Heart left ventricle (tissue), 16 donors: ENCODE data around the gene CYP4F11. TPM values are rescaled to one million over a fixed set of nuclear protein-coding genes. Genes with fewer than 3 reads are reported as not detected.

Experiments
- ATAC-seq, 4 donors: fragments of 200-7000 bp; cut with Tn5 transposase; one replicate each; pipeline ENCODE4 v1.9.1; 2020 to 2022; ENCODE audit warnings: moderate library complexity in 4 of 4, mild to moderate bottlenecking in 3 of 4, moderate number of reproducible peaks in 1 of 4
- DNase-seq, 5 donors: peaks; one replicate each; pipeline ENCODE4 v3.0.0-alpha.2; 2020
- H3K27ac ChIP-seq, 12 donors: fragments of 200-600 bp; sonication (generic) in 4 of 12; one replicate each; pipeline versions ENCODE4 v1.5.0 to v1.8.0; 2016 to 2022; ENCODE audit warnings: mild to moderate bottlenecking in 2 of 12
- H3K27me3 ChIP-seq, 9 donors: fragments of 200-600 bp; sonication (generic) in 2 of 9; one replicate each; pipeline versions ENCODE4 v1.5.1 to v1.8.0; 2016 to 2022; ENCODE audit warnings: mild to moderate bottlenecking in 3 of 9
- H3K36me3 ChIP-seq, 9 donors: fragments of 200-600 bp; sonication (generic) in 2 of 9; one replicate each; pipeline versions ENCODE4 v1.5.0 to v1.8.0; 2018 to 2022; ENCODE audit warnings: mild to moderate bottlenecking in 2 of 9
- H3K4me1 ChIP-seq, 12 donors: fragments of 200-600 bp; sonication (generic) in 4 of 12; one replicate each; pipeline versions ENCODE4 v1.5.0 to v1.8.0; 2016 to 2022; ENCODE audit warnings: mild to moderate bottlenecking in 3 of 12
- H3K4me3 ChIP-seq, 12 donors: fragments of 200-600 bp; sonication (generic) in 4 of 12; one replicate each; pipeline versions ENCODE4 v1.5.0 to v1.8.0; 2017 to 2022; ENCODE audit warnings: mild to moderate bottlenecking in 9 of 12, moderate library complexity in 4 of 12
- H3K9me3 ChIP-seq, 12 donors: fragments of 200-600 bp; sonication (generic) in 4 of 12; one replicate each; pipeline versions ENCODE4 v1.5.0 to v1.8.0; 2016 to 2022; ENCODE audit warnings: mild to moderate bottlenecking in 1 of 12
- POLR2A ChIP-seq, 2 donors: fragments of 450-650 bp; IDR thresholded peaks; one replicate each; pipeline ENCODE4 v1.6.1; 2017; ENCODE audit warnings: antibody characterized with exemption in 2 of 2, mild to moderate bottlenecking in 2 of 2, moderate library complexity in 2 of 2
- WGBS, 4 donors: extraction: QIAGEN DNeasy Blood & Tissue Kit in 2 of 4; methylation state at CpG; one replicate each; pipeline versions ENCODE4 v1.1.5 to v1.1.7; 2013 to 2018; 5-methylcytosine and 5-hydroxymethylcytosine counted together
- intact Hi-C, 10 donors: fragments of 100-400 bp; cut with DNase I; formaldehyde crosslinking; loops; one replicate each; pipeline versions ENCODE4 v1.11.1 to v1.14.2; 2022
- polyA plus RNA-seq, 2 donors: library from polyadenylated mRNA; stranded (reverse); fragments of 200-250 nt; gene quantifications; one replicate each; pipeline ENCODE4 v1.2.3, GENCODE V29; 2013
- total RNA-seq, 9 donors: library from RNA; depleted of rRNA in 2 of 9; stranded (reverse); fragments of >200 nt in 2 of 9; fragmentation: NEBNext Ultra II Directional in 3 of 9; extraction: Animal tissue kit (Norgen Biotek cat#: 25700) in 3 of 9; gene quantifications; one replicate each; pipeline versions ENCODE4 v1.1.0 to v1.2.4, GENCODE V29; 2016 to 2023
- TF ChIP-seq, protein P1 (sequence below), 12 donors: fragments of 200-600 bp; sonication (generic) in 4 of 12; IDR thresholded peaks; one replicate each; pipeline versions ENCODE4 v1.5.0 to v1.8.0; 2018 to 2022; ENCODE audit warnings: antibody characterized with exemption in 12 of 12, mild to moderate bottlenecking in 5 of 12
- donor health status: ischemic (EF 13 %, LVEDD 7.1; RV severe dilation, severe dysfunction).
- donor health status: healthy with polysubstance abuse.
- donor health status: DM: no; HTN: yes; CAD: no.
- donor health status: DM: no; HTN: no; CAD: no.
- donor health status: ischemic (EF 25% LVEDD 6.9; RV normal size, moderate dysfunction).
- donor health status: ischemic (EF 25% LVEDD 5.7; RV mildly dilated, moderate dysfunction).
- donor health status: healthy.
- donor health status: DM: yes; HTN: yes; CAD: no.
- donor health status: ischemic (EF 35%, LVEDD 5.7; RV mildly dilated, moderate dysfunction).
- donor health status: nonischemic (EF 11% LVEDD 7.7; RV severe dilation, severe dysfunction).
- donor health status: DM: yes; HTN: yes; CAD: no.
- donor health status: PGD.
- donor health status: ischemic (EF 29% LVEDD 5.4; RV normal size, mild dysfunction).
- donor health status: nonischemic (EF 23%, LVEDD 6.1; RV moderate dilation, normal function).

CYP4F11 gene
- total and polyA plus RNA-seq, 11 donors: 0.07 to 1.6 (median 0.27) TPM; not detected in 4

DNA sequence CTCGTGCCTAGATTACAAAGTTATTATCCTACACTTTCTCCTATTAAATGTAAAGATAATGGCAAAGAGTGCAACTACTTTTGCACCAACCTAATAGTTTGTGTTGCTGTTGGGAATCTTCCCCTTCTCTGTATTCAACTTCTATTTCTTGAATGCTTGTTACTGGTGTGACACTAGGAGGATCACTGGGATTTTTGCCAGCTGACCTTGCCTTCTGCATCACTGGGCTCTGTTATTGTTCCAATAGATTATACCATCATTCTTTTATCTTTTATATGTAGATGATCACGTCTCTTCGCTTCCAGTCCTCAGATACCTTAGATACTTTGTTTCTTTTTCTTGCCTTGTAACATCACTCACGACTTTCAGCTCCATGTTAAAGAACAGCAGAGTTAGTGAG lies 11.0 kb upstream of the CYP4F11 start:
- H3K27me3 ChIP-seq: peaks cover 0 to 18% (median 0%) of the 10 kb centered on the region in 9 donors
- no peaks in the 10 kb centered on the region for H3K4me1 ChIP-seq
- H3K36me3 ChIP-seq: no peaks in the 10 kb centered on the region
- ATAC-seq (no peak), DNase-seq (no peak)
- no peak overlapping the region for H3K27ac ChIP-seq
- no peak for TF ChIP-seq POLR2A (IDR thresholded peaks at IDR 0.05)
- TF ChIP-seq, protein P1, sequence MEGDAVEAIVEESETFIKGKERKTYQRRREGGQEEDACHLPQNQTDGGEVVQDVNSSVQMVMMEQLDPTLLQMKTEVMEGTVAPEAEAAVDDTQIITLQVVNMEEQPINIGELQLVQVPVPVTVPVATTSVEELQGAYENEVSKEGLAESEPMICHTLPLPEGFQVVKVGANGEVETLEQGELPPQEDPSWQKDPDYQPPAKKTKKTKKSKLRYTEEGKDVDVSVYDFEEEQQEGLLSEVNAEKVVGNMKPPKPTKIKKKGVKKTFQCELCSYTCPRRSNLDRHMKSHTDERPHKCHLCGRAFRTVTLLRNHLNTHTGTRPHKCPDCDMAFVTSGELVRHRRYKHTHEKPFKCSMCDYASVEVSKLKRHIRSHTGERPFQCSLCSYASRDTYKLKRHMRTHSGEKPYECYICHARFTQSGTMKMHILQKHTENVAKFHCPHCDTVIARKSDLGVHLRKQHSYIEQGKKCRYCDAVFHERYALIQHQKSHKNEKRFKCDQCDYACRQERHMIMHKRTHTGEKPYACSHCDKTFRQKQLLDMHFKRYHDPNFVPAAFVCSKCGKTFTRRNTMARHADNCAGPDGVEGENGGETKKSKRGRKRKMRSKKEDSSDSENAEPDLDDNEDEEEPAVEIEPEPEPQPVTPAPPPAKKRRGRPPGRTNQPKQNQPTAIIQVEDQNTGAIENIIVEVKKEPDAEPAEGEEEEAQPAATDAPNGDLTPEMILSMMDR (IDR thresholded peaks at IDR 0.05): no peak
- intact Hi-C loops: no loop called here
- H3K9me3 ChIP-seq: peaks cover 0 to 46% (median 17%) of the 10 kb centered on the region in 12 donors
- 37 to 42% (median 41%) methylated on average over 4 of the region's 4 CpGs for WGBS, 4 donors
- no peak overlapping the region for H3K4me3 ChIP-seq

DNA sequence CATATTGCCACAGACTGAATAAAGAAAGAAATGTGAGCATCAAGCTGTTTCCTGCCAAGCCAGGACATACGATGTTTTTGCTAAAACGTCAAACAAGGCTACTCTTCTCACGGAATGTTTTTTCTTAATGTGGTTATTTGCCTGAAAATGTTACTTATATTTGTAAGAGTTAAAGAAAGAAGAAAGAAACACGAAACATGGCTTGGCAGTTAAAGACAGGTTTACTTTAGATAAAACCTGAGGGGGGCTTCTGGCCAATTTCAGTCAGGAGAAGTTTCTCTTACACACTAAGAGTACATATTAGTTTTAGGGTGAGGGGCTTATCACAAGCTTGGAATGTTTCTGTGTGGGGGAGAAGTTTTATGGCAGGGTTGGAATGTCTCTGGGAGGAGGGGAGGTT lies 10.1 kb upstream of the CYP4F11 start:
- intact Hi-C loops: no loop called here
- TF ChIP-seq POLR2A (IDR thresholded peaks at IDR 0.05): no peak
- TF ChIP-seq, protein P1 (IDR thresholded peaks at IDR 0.05): no peak
- DNase-seq: no peak
- WGBS, 4 donors: 60 to 70% (median 61%) methylated on average over 4 of the region's 4 CpGs
- Histone ChIP-seq H3K36me3 (no peaks in the 10 kb centered on the region), H3K4me1 (no peaks in the 10 kb centered on the region), H3K27me3 (peaks cover 0 to 22% (median 5%) of the 10 kb centered on the region in 9 donors), H3K27ac (no peak overlapping the region), H3K9me3 (peaks cover 0 to 44% (median 17%) of the 10 kb centered on the region in 12 donors), H3K4me3 (no peak overlapping the region)
- ATAC-seq: no peak

DNA sequence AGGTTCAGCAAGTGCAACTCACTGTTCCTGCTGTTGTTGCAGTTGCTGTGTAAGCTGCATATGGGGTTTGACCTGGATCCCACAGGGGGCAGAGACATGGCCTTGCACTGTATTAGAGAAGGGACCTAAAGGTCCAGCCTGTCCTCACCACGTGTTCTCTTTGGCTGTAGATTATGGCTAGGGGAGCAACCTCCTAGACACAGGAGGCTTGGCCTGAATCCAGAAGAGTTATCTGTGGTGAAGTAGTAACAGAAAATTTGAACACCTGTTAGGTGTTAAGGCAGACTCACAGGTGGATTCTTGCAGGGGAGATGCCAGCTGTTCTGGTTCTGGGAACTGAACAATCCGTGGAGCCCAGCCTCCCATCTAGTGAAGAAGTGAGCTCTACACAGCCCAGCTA lies 3.4 kb upstream of the CYP4F11 start:
- H3K27me3 ChIP-seq: peaks cover 0 to 62% (median 5%) of the 10 kb centered on the region in 9 donors
- H3K4me3 ChIP-seq: no peak overlapping the region
- H3K9me3 ChIP-seq: peaks cover 0 to 6% (median 0%) of the 10 kb centered on the region in 12 donors
- intact Hi-C loops: no loop called here
- no peak for DNase-seq
- H3K4me1 ChIP-seq: peaks cover 0 to 7% (median 0%) of the 10 kb centered on the region in 12 donors
- WGBS, 4 donors: 48 to 71% (median 56%) methylated on average over 2 of the region's 2 CpGs
- no peaks in the 10 kb centered on the region for H3K36me3 ChIP-seq
- TF ChIP-seq, protein P1 (IDR thresholded peaks at IDR 0.05): no peak
- no peak for TF ChIP-seq POLR2A (IDR thresholded peaks at IDR 0.05)
- no peak overlapping the region for H3K27ac ChIP-seq
- no peak for ATAC-seq

DNA sequence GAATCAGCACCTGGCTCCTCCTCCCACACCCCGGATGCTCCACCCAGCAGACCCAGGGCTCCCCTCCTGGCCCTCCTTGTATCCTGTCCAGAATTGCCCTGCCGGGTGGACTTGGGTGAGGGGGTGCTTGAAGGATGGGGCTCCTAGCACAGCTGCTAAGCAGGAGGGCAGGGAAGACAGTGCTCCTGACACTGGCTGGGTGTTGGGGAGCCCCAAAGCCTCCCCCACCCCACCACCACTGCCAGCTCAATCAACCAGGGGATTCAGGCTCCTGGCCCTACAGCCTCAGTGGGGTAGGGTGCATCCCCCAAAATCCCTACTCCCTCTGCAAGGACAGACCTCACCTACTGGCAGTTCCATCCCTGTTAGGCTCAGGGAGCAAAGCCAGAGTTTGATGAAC lies 2.6 kb upstream of the CYP4F11 start:
- WGBS, 4 donors: 76 to 100% (median 80%) methylated on average over 1 to 2 of the region's 2 CpGs; no CpG with 5 or more reads in 1 of the 4 donors
- no peak for ATAC-seq
- intact Hi-C loops: no loop called here

More for the DNA sequence above, 2.6 kb upstream of the CYP4F11 start:
- no peak overlapping the region for H3K27ac ChIP-seq
- no peak for DNase-seq
- peaks cover 0 to 62% (median 5%) of the 10 kb centered on the region in 9 donors for H3K27me3 ChIP-seq
- peaks cover 0 to 7% (median 0%) of the 10 kb centered on the region in 12 donors for H3K4me1 ChIP-seq
- H3K4me3 ChIP-seq: no peak overlapping the region
- H3K9me3 ChIP-seq: peaks cover 0 to 6% (median 0%) of the 10 kb centered on the region in 12 donors
- no peak for TF ChIP-seq POLR2A (IDR thresholded peaks at IDR 0.05)
- TF ChIP-seq, protein P1 (IDR thresholded peaks at IDR 0.05): no peak
- no peaks in the 10 kb centered on the region for H3K36me3 ChIP-seq
